Muscle layer of colon (tissue), 2 donors: ENCODE measurements around the gene RIT2.

ENCODE experiments used
- H3K27ac ChIP-seq: one replicate; pipeline ENCODE4 v1.7.0; 2013; ENCODE audit warnings: low read depth, mild to moderate bottlenecking, low read length, moderate library complexity
- H3K27me3 ChIP-seq, 2 donors: one replicate each; pipeline ENCODE4 v1.7.0; 2013; ENCODE audit warnings: low read length in 2 of 2, mild to moderate bottlenecking in 2 of 2; ENCODE audit not compliant: insufficient read depth in 2 of 2, control insufficient read depth in 1 of 2
- H3K36me3 ChIP-seq: one replicate; pipeline ENCODE4 v1.7.0; 2013; ENCODE audit warnings: mild to moderate bottlenecking, low read length; ENCODE audit not compliant: insufficient read depth
- H3K4me1 ChIP-seq: one replicate; pipeline ENCODE4 v1.7.0; 2013; ENCODE audit warnings: mild to moderate bottlenecking, low read length; ENCODE audit not compliant: insufficient read depth
- H3K4me3 ChIP-seq, 2 donors: one replicate each; pipeline ENCODE4 v1.7.0; 2013; ENCODE audit warnings: low read length in 2 of 2, low read depth in 1 of 2, mild to moderate bottlenecking in 1 of 2, moderate library complexity in 1 of 2
- H3K9ac ChIP-seq: one replicate; pipeline ENCODE4 v1.7.0; 2013; ENCODE audit warnings: low read length
- H3K9me3 ChIP-seq: one replicate; pipeline ENCODE4 v1.7.0; 2013; ENCODE audit warnings: mild to moderate bottlenecking, low read length
- donor health status: abdominal sarcoma.
- donor health status: Adenocarcinoma of cecum.

RIT2 gene

GRCh38 chr18:43080671-43081070 is 34.8 kb downstream of the RIT2 start:
- Histone ChIP-seq H3K9me3 (no peaks in the 10 kb centered on the region), H3K27me3 (no peaks in the 10 kb centered on the region), H3K9ac (no peak overlapping the region), H3K4me1 (no peaks in the 10 kb centered on the region), H3K4me3 (no peak overlapping the region), H3K36me3 (no peaks in the 10 kb centered on the region), H3K27ac (no peak overlapping the region)

GRCh38 chr18:43079422-43079821 is 36.1 kb downstream of the RIT2 start:
- no peaks in the 10 kb centered on the region for H3K27me3 ChIP-seq
- no peaks in the 10 kb centered on the region for H3K36me3 ChIP-seq
- H3K4me1 ChIP-seq: no peaks in the 10 kb centered on the region
- no peak overlapping the region for H3K9ac ChIP-seq
- no peak overlapping the region for H3K27ac ChIP-seq
- no peak overlapping the region for H3K4me3 ChIP-seq
- no peaks in the 10 kb centered on the region for H3K9me3 ChIP-seq

GRCh38 chr18:43078478-43079092 is 36.9 kb downstream of the RIT2 start:
- Histone ChIP-seq H3K36me3 (no peaks in the 10 kb centered on the region), H3K9me3 (no peaks in the 10 kb centered on the region), H3K27ac (no peak overlapping the region), H3K27me3 (no peaks in the 10 kb centered on the region), H3K4me1 (no peaks in the 10 kb centered on the region), H3K9ac (no peak overlapping the region), H3K4me3 (no peak overlapping the region)

- no peak overlapping the region for H3K9ac ChIP-seq
- no peak overlapping the region for H3K4me3 ChIP-seq
- H3K36me3 ChIP-seq: no peaks in the 10 kb centered on the region
- no peak overlapping the region for H3K27ac ChIP-seq
- H3K9me3 ChIP-seq: no peaks in the 10 kb centered on the region
- no peaks in the 10 kb centered on the region for H3K4me1 ChIP-seq
- no peaks in the 10 kb centered on the region for H3K27me3 ChIP-seq
These were observed 37.8 kb downstream of the RIT2 start for GRCh38 chr18:43077510-43078308.

GRCh38 chr18:43073771-43074170 is 41.7 kb downstream of the RIT2 start:
- H3K36me3 ChIP-seq: no peaks in the 10 kb centered on the region
- no peak overlapping the region for H3K4me3 ChIP-seq
- no peaks in the 10 kb centered on the region for H3K9me3 ChIP-seq
- H3K27me3 ChIP-seq: no peaks in the 10 kb centered on the region
- H3K27ac ChIP-seq: no peak overlapping the region
- no peak overlapping the region for H3K9ac ChIP-seq
- no peaks in the 10 kb centered on the region for H3K4me1 ChIP-seq

GRCh38 chr18:43068781-43069180 is 46.7 kb downstream of the RIT2 start:
- Histone ChIP-seq H3K27me3 (no peaks in the 10 kb centered on the region), H3K4me1 (no peaks in the 10 kb centered on the region), H3K36me3 (no peaks in the 10 kb centered on the region), H3K9ac (no peak overlapping the region), H3K9me3 (no peaks in the 10 kb centered on the region), H3K4me3 (no peak overlapping the region), H3K27ac (no peak overlapping the region)

GRCh38 chr18:43067570-43067969 is 47.9 kb downstream of the RIT2 start:
- H3K9ac ChIP-seq: no peak overlapping the region
- no peak overlapping the region for H3K27ac ChIP-seq
- H3K36me3 ChIP-seq: no peaks in the 10 kb centered on the region
- no peak overlapping the region for H3K4me3 ChIP-seq
- H3K27me3 ChIP-seq: no peaks in the 10 kb centered on the region
- no peaks in the 10 kb centered on the region for H3K4me1 ChIP-seq
- no peaks in the 10 kb centered on the region for H3K9me3 ChIP-seq

GRCh38 chr18:43061816-43062215 is 53.7 kb downstream of the RIT2 start:
- H3K4me3 ChIP-seq: no peak overlapping the region
- H3K36me3 ChIP-seq: no peaks in the 10 kb centered on the region
- no peaks in the 10 kb centered on the region for H3K27me3 ChIP-seq
- H3K4me1 ChIP-seq: no peaks in the 10 kb centered on the region
- no peak overlapping the region for H3K27ac ChIP-seq
- H3K9ac ChIP-seq: no peak overlapping the region
- H3K9me3 ChIP-seq: no peaks in the 10 kb centered on the region

GRCh38 chr18:43061318-43061717 is 54.2 kb downstream of the RIT2 start:
- Histone ChIP-seq H3K36me3 (no peaks in the 10 kb centered on the region), H3K9me3 (no peaks in the 10 kb centered on the region), H3K9ac (no peak overlapping the region), H3K4me1 (no peaks in the 10 kb centered on the region), H3K4me3 (no peak overlapping the region), H3K27ac (no peak overlapping the region), H3K27me3 (no peaks in the 10 kb centered on the region)

GRCh38 chr18:43060020-43060419 is 55.5 kb downstream of the RIT2 start:
- H3K9ac ChIP-seq: no peak overlapping the region
- H3K9me3 ChIP-seq: no peaks in the 10 kb centered on the region
- H3K27ac ChIP-seq: no peak overlapping the region
- no peaks in the 10 kb centered on the region for H3K27me3 ChIP-seq
- no peak overlapping the region for H3K4me3 ChIP-seq
- no peaks in the 10 kb centered on the region for H3K36me3 ChIP-seq
- no peaks in the 10 kb centered on the region for H3K4me1 ChIP-seq

- Histone ChIP-seq H3K4me1 (no peaks in the 10 kb centered on the region), H3K27me3 (no peaks in the 10 kb centered on the region), H3K36me3 (no peaks in the 10 kb centered on the region), H3K27ac (no peak overlapping the region), H3K9me3 (no peaks in the 10 kb centered on the region), H3K9ac (no peak overlapping the region), H3K4me3 (no peak overlapping the region)
These were observed 60.5 kb downstream of the RIT2 start for GRCh38 chr18:43054815-43055519.
